ENCODE results near the gene COQ4.

COQ4 gene

GRCh38 chr9:128321879-128322403 is 698 bp upstream of the COQ4 start:
- H3K9me3 ChIP-seq (replicated peaks in 1 of 2; ENCODE audit: control insufficient read depth in 2 of 2, insufficient read depth in 1 of 2, low read depth in 1 of 2, low read length in 2 of 2) = no peaks in the 10 kb centered on the region
- peak overlapping the region; percentile 72 for H3K4me2 ChIP-seq (ENCODE audit: insufficient read depth, low read length, poor library complexity, severe bottlenecking)
- H3K27me3 ChIP-seq (ENCODE audit: control insufficient read depth in 3 of 3, insufficient read depth in 3 of 3, low read depth in 1 of 3, low read length in 3 of 3) = no peaks in the 10 kb centered on the region
- H3K27ac ChIP-seq (replicated peaks; ENCODE audit: low read length) = no peak overlapping the region
- H2BK12ac ChIP-seq (ENCODE audit: low read length) = no peak overlapping the region
- H3K4ac ChIP-seq (ENCODE audit: low read length) = no peak overlapping the region
- H3K4me3 ChIP-seq (ENCODE audit: low read length in 2 of 2) = peak overlapping the region; percentile 70 to 86
- H2AK5ac ChIP-seq (ENCODE audit: low read depth, low read length) = no peak overlapping the region
- no peak overlapping the region for H2BK120ac ChIP-seq (ENCODE audit: low read depth, low read length)
- peak overlapping the region; percentile 72 for H3K18ac ChIP-seq (ENCODE audit: low read length)
- no peak for DNase-seq (ENCODE audit: low spot score)
- WGBS, 2 donors (ENCODE audit: extremely low coverage in 2 of 2, insufficient read length in 2 of 2, insufficient replicate concordance in 1 of 2) = no CpG with 5 or more reads among the region's 21 CpGs
- no peak overlapping the region for H2BK15ac ChIP-seq (ENCODE audit: low read length)
- H3K36me3 ChIP-seq (replicated peaks in 1 of 2; ENCODE audit: control insufficient read depth in 2 of 2, insufficient read depth in 2 of 2, low read length in 2 of 2) = peaks cover 22 to 60% of the 10 kb centered on the region in 2 donors
- H3K9ac ChIP-seq (ENCODE audit: low read depth, low read length, poor library complexity) = peak overlapping the region; percentile 75
- no peak overlapping the region for H3K14ac ChIP-seq (ENCODE audit: low read length)
- peaks cover 5 to 9% of the 10 kb centered on the region in 2 donors for H3K4me1 ChIP-seq (ENCODE audit: control insufficient read depth in 2 of 2, insufficient read depth in 1 of 2, low read depth in 1 of 2, low read length in 2 of 2)
- peak overlapping the region; percentile 38 for H3K23ac ChIP-seq (ENCODE audit: low read depth, low read length, poor library complexity)
- peaks cover 4% of the 10 kb centered on the region for H3K79me1 ChIP-seq (ENCODE audit: low read depth, low read length)
- H4K8ac ChIP-seq (ENCODE audit: low read depth, low read length) = no peak overlapping the region
- H4K91ac ChIP-seq (ENCODE audit: low read depth, low read length, poor library complexity) = no peak overlapping the region
- H2BK5ac ChIP-seq (ENCODE audit: low read length) = peak overlapping the region; percentile 67
- peak overlapping the region; percentile 84 for H2AFZ ChIP-seq (ENCODE audit: low read length)

GRCh38 chr9:128323212-128323730 is 632 bp downstream of the COQ4 start:
- H3K27me3 ChIP-seq (ENCODE audit: control insufficient read depth in 3 of 3, insufficient read depth in 3 of 3, low read depth in 1 of 3, low read length in 3 of 3) = no peaks in the 10 kb centered on the region
- H3K18ac ChIP-seq (ENCODE audit: low read length) = no peak overlapping the region
- no peaks in the 10 kb centered on the region for H3K9me3 ChIP-seq (replicated peaks in 1 of 2; ENCODE audit: control insufficient read depth in 2 of 2, insufficient read depth in 1 of 2, low read depth in 1 of 2, low read length in 2 of 2)
- H3K36me3 ChIP-seq (replicated peaks in 1 of 2; ENCODE audit: control insufficient read depth in 2 of 2, insufficient read depth in 2 of 2, low read length in 2 of 2) = peaks cover 17 to 61% of the 10 kb centered on the region in 2 donors
- no peak for DNase-seq (ENCODE audit: low spot score)
- H3K27ac ChIP-seq (replicated peaks; ENCODE audit: low read length) = no peak overlapping the region
- H3K23ac ChIP-seq (ENCODE audit: low read depth, low read length, poor library complexity) = peak overlapping the region; percentile 38
- no peak overlapping the region for H2BK15ac ChIP-seq (ENCODE audit: low read length)
- H3K4me2 ChIP-seq (ENCODE audit: insufficient read depth, low read length, poor library complexity, severe bottlenecking) = peak overlapping the region; percentile 72
- no CpG with 5 or more reads among the region's 16 CpGs for WGBS, 2 donors (ENCODE audit: extremely low coverage in 2 of 2, insufficient read length in 2 of 2, insufficient replicate concordance in 1 of 2)
- no peak overlapping the region for H3K4ac ChIP-seq (ENCODE audit: low read length)
- no peak overlapping the region for H4K91ac ChIP-seq (ENCODE audit: low read depth, low read length, poor library complexity)
- H3K4me1 ChIP-seq (ENCODE audit: control insufficient read depth in 2 of 2, insufficient read depth in 1 of 2, low read depth in 1 of 2, low read length in 2 of 2) = peaks cover 5 to 9% of the 10 kb centered on the region in 2 donors
- no peak overlapping the region for H2BK120ac ChIP-seq (ENCODE audit: low read depth, low read length)
- no peak overlapping the region for H4K8ac ChIP-seq (ENCODE audit: low read depth, low read length)
- H2AFZ ChIP-seq (ENCODE audit: low read length) = peak overlapping the region; percentile 84
- peak overlapping the region; percentile 70 to 86 for H3K4me3 ChIP-seq (ENCODE audit: low read length in 2 of 2)
- no peak overlapping the region for H3K14ac ChIP-seq (ENCODE audit: low read length)
- peak overlapping the region; percentile 96 for H3K9ac ChIP-seq (ENCODE audit: low read depth, low read length, poor library complexity)
- no peak overlapping the region for H2AK5ac ChIP-seq (ENCODE audit: low read depth, low read length)
- no peak overlapping the region for H2BK12ac ChIP-seq (ENCODE audit: low read length)
- H3K79me1 ChIP-seq (ENCODE audit: low read depth, low read length) = peaks cover 4% of the 10 kb centered on the region
- H2BK5ac ChIP-seq (ENCODE audit: low read length) = no peak overlapping the region

GRCh38 chr9:128323791-128324190 is 1.2 kb downstream of the COQ4 start:
- Histone ChIP-seq H3K23ac (ENCODE audit: low read depth, low read length, poor library complexity) (no peak overlapping the region), H3K18ac (ENCODE audit: low read length) (no peak overlapping the region), H3K4me2 (ENCODE audit: insufficient read depth, low read length, poor library complexity, severe bottlenecking) (no peak overlapping the region), H4K8ac (ENCODE audit: low read depth, low read length) (no peak overlapping the region), H3K4me1 (ENCODE audit: control insufficient read depth in 2 of 2, insufficient read depth in 1 of 2, low read depth in 1 of 2, low read length in 2 of 2) (peaks cover 5 to 9% of the 10 kb centered on the region in 2 donors), H3K36me3 (replicated peaks in 1 of 2; ENCODE audit: control insufficient read depth in 2 of 2, insufficient read depth in 2 of 2, low read length in 2 of 2) (peaks cover 21 to 65% of the 10 kb centered on the region in 2 donors), H3K79me1 (ENCODE audit: low read depth, low read length) (peaks cover 4% of the 10 kb centered on the region), H3K27ac (replicated peaks; ENCODE audit: low read length) (no peak overlapping the region), H2BK15ac (ENCODE audit: low read length) (no peak overlapping the region), H3K4ac (ENCODE audit: low read length) (no peak overlapping the region), H2AFZ (ENCODE audit: low read length) (no peak overlapping the region), H3K14ac (ENCODE audit: low read length) (no peak overlapping the region), H3K4me3 (ENCODE audit: low read length in 2 of 2) (peak overlapping the region in 1 of 2 donors; percentile 70), H2BK12ac (ENCODE audit: low read length) (no peak overlapping the region), H3K9me3 (replicated peaks in 1 of 2; ENCODE audit: control insufficient read depth in 2 of 2, insufficient read depth in 1 of 2, low read depth in 1 of 2, low read length in 2 of 2) (peaks cover 0 to 1% of the 10 kb centered on the region in 2 donors), H4K91ac (ENCODE audit: low read depth, low read length, poor library complexity) (no peak overlapping the region), H2AK5ac (ENCODE audit: low read depth, low read length) (no peak overlapping the region), H2BK5ac (ENCODE audit: low read length) (no peak overlapping the region), H3K9ac (ENCODE audit: low read depth, low read length, poor library complexity) (no peak overlapping the region), H2BK120ac (ENCODE audit: low read depth, low read length) (no peak overlapping the region), H3K27me3 (ENCODE audit: control insufficient read depth in 3 of 3, insufficient read depth in 3 of 3, low read depth in 1 of 3, low read length in 3 of 3) (no peaks in the 10 kb centered on the region)
- no peak for DNase-seq (ENCODE audit: low spot score)
- no CpG with 5 or more reads among the region's 12 CpGs for WGBS, 2 donors (ENCODE audit: extremely low coverage in 2 of 2, insufficient read length in 2 of 2, insufficient replicate concordance in 1 of 2)

- WGBS, 2 donors (ENCODE audit: extremely low coverage in 2 of 2, insufficient read length in 2 of 2, insufficient replicate concordance in 1 of 2) = no CpG with 5 or more reads among the region's 1 CpG
- Histone ChIP-seq H3K9me3 (replicated peaks in 1 of 2; ENCODE audit: control insufficient read depth in 2 of 2, insufficient read depth in 1 of 2, low read depth in 1 of 2, low read length in 2 of 2) (peaks cover 0 to 1% of the 10 kb centered on the region in 2 donors), H3K27ac (replicated peaks; ENCODE audit: low read length) (no peak overlapping the region), H4K91ac (ENCODE audit: low read depth, low read length, poor library complexity) (no peak overlapping the region), H2AFZ (ENCODE audit: low read length) (no peak overlapping the region), H2BK120ac (ENCODE audit: low read depth, low read length) (no peak overlapping the region), H3K4ac (ENCODE audit: low read length) (no peak overlapping the region), H3K18ac (ENCODE audit: low read length) (no peak overlapping the region), H3K27me3 (ENCODE audit: control insufficient read depth in 3 of 3, insufficient read depth in 3 of 3, low read depth in 1 of 3, low read length in 3 of 3) (no peaks in the 10 kb centered on the region), H2BK15ac (ENCODE audit: low read length) (no peak overlapping the region), H3K4me1 (ENCODE audit: control insufficient read depth in 2 of 2, insufficient read depth in 1 of 2, low read depth in 1 of 2, low read length in 2 of 2) (peaks cover 5 to 9% of the 10 kb centered on the region in 2 donors), H2BK12ac (ENCODE audit: low read length) (no peak overlapping the region), H3K79me1 (ENCODE audit: low read depth, low read length) (peaks cover 4% of the 10 kb centered on the region), H3K36me3 (replicated peaks in 1 of 2; ENCODE audit: control insufficient read depth in 2 of 2, insufficient read depth in 2 of 2, low read length in 2 of 2) (peaks cover 23 to 67% of the 10 kb centered on the region in 2 donors), H3K4me2 (ENCODE audit: insufficient read depth, low read length, poor library complexity, severe bottlenecking) (no peak overlapping the region), H3K9ac (ENCODE audit: low read depth, low read length, poor library complexity) (no peak overlapping the region), H4K8ac (ENCODE audit: low read depth, low read length) (no peak overlapping the region), H3K23ac (ENCODE audit: low read depth, low read length, poor library complexity) (no peak overlapping the region), H2BK5ac (ENCODE audit: low read length) (no peak overlapping the region), H3K4me3 (ENCODE audit: low read length in 2 of 2) (no peak overlapping the region), H3K14ac (ENCODE audit: low read length) (no peak overlapping the region), H2AK5ac (ENCODE audit: low read depth, low read length) (no peak overlapping the region)
- DNase-seq (ENCODE audit: low spot score) = no peak
Observed at GRCh38 chr9:128324401-128324800, 1.8 kb downstream of the COQ4 start.

All from neuronal stem cell (in vitro differentiated cells).